Mesenchymal stem cell (in vitro differentiated cells and primary cell): Measurements from ENCODE around the gene SPATA31E1.
"Not testable (repeated sequence)": the region's sequence is repeated elsewhere in the genome, so short reads cannot be mapped to it uniquely, and the experiment has no call there.

Source experiments
- DNase-seq: peaks from one replicate; pipeline ENCODE4 v3.0.0-alpha.2; 2013
- H2AFZ ChIP-seq: one replicate; pipeline ENCODE4 v1.6.1; 2013; ENCODE audit warnings: low read depth, mild to moderate bottlenecking, control low read depth, inconsistent platforms, low read length, moderate library complexity
- H2AK5ac ChIP-seq: 2 replicates; pipeline ENCODE4 v1.6.1; 2013; ENCODE audit warnings: low read length, moderate library complexity, mild to moderate bottlenecking, inconsistent platforms; ENCODE audit not compliant: severe bottlenecking
- H2BK120ac ChIP-seq: one replicate; pipeline ENCODE4 v1.6.1; 2013; ENCODE audit warnings: low read depth, mild to moderate bottlenecking, inconsistent platforms, low read length, moderate library complexity
- H2BK12ac ChIP-seq, 2 experiments: one replicate each; pipeline ENCODE4 v1.6.1; 2013; ENCODE audit warnings: inconsistent platforms in 2 of 2, low read length in 2 of 2, mild to moderate bottlenecking in 2 of 2, moderate library complexity in 2 of 2, control low read depth in 1 of 2
- H2BK15ac ChIP-seq: one replicate; pipeline ENCODE4 v1.6.1; 2013; ENCODE audit warnings: mild to moderate bottlenecking, low read depth, inconsistent platforms; ENCODE audit not compliant: poor library complexity, severe bottlenecking
- H2BK5ac ChIP-seq: 2 replicates; pipeline ENCODE4 v1.6.1; 2013; ENCODE audit warnings: low read depth, mild to moderate bottlenecking, low read length, control low read depth, inconsistent platforms; ENCODE audit not compliant: poor library complexity, severe bottlenecking
- H3K14ac ChIP-seq, 2 experiments: one replicate each; pipeline ENCODE4 v1.6.1; 2013; ENCODE audit warnings: inconsistent platforms in 2 of 2, low read length in 2 of 2, control low read depth in 1 of 2, mild to moderate bottlenecking in 1 of 2, moderate library complexity in 1 of 2
- H3K18ac ChIP-seq, 2 experiments: one replicate each; pipeline ENCODE4 v1.6.1; 2013; ENCODE audit warnings: inconsistent platforms in 2 of 2, low read length in 2 of 2, control low read depth in 1 of 2, low read depth in 1 of 2, mild to moderate bottlenecking in 1 of 2
- H3K23ac ChIP-seq, 2 experiments: one replicate each; pipeline ENCODE4 v1.6.1; 2013; ENCODE audit warnings: inconsistent platforms in 2 of 2, low read length in 2 of 2, mild to moderate bottlenecking in 2 of 2, moderate library complexity in 2 of 2, control low read depth in 1 of 2
- H3K27ac ChIP-seq: 2 replicates; pipeline ENCODE4 v1.5.1; 2013; ENCODE audit warnings: mild to moderate bottlenecking, moderate library complexity, low read length, control low read depth, inconsistent platforms; ENCODE audit not compliant: poor library complexity, severe bottlenecking
- H3K27me3 ChIP-seq, 2 experiments: 2 replicates each; pipeline versions ENCODE4 v1.6.1 to v1.7.0; 2013; ENCODE audit warnings: low read length in 2 of 2, mild to moderate bottlenecking in 2 of 2, moderate library complexity in 2 of 2, control low read depth in 1 of 2, inconsistent platforms in 1 of 2; ENCODE audit not compliant: control insufficient read depth in 1 of 2, insufficient read depth in 1 of 2
- H3K36me3 ChIP-seq, 2 experiments: 2 replicates each; pipeline versions ENCODE4 v1.6.1 to v1.7.0; 2013; ENCODE audit warnings: low read length in 2 of 2, control low read depth in 1 of 2, inconsistent platforms in 1 of 2, low read depth in 1 of 2, mild to moderate bottlenecking in 1 of 2; ENCODE audit not compliant: insufficient read depth in 2 of 2, control insufficient read depth in 1 of 2
- H3K4ac ChIP-seq, 2 experiments: one replicate each; pipeline ENCODE4 v1.6.1; 2013; ENCODE audit warnings: inconsistent platforms in 2 of 2, low read length in 2 of 2, mild to moderate bottlenecking in 2 of 2, moderate library complexity in 2 of 2, control low read depth in 1 of 2, low read depth in 1 of 2
- H3K4me1 ChIP-seq: 2 replicates; pipeline ENCODE4 v1.6.1; 2013; ENCODE audit warnings: low read depth, low read length, control low read depth; ENCODE audit not compliant: control insufficient read depth, insufficient read depth
- H3K4me2 ChIP-seq: 2 replicates; pipeline ENCODE4 v1.6.1; 2013; ENCODE audit warnings: low read length, mild to moderate bottlenecking, inconsistent platforms; ENCODE audit not compliant: poor library complexity, severe bottlenecking
- H3K4me3 ChIP-seq, 2 experiments: 2 replicates each; pipeline versions ENCODE4 v1.5.1 to v1.7.0; 2013; ENCODE audit warnings: low read length in 2 of 2, mild to moderate bottlenecking in 2 of 2, control low read depth in 1 of 2, low read depth in 1 of 2; ENCODE audit not compliant: insufficient read depth in 1 of 2
- H3K79me1 ChIP-seq: replicated peaks from 2 replicates; pipeline ENCODE4 v1.6.1; 2013; ENCODE audit warnings: mild to moderate bottlenecking, control low read depth, low read length, inconsistent platforms; ENCODE audit not compliant: poor library complexity, severe bottlenecking
- H3K9ac ChIP-seq: 2 replicates; pipeline ENCODE4 v1.7.0; 2013; ENCODE audit warnings: mild to moderate bottlenecking, low read length, moderate library complexity
- H3K9me3 ChIP-seq: 2 replicates; pipeline ENCODE4 v1.7.0; 2013; ENCODE audit warnings: mild to moderate bottlenecking, low read length; ENCODE audit not compliant: control insufficient read depth
- H4K8ac ChIP-seq: one replicate; pipeline ENCODE4 v1.6.1; 2013; ENCODE audit warnings: inconsistent platforms, mild to moderate bottlenecking, low read length, moderate library complexity
- H4K91ac ChIP-seq: one replicate; pipeline ENCODE4 v1.6.1; 2013; ENCODE audit warnings: mild to moderate bottlenecking, low read length, inconsistent platforms
- WGBS: methylation state at CpG from one replicate; pipeline ENCODE4 v1.1.7; 2013; ENCODE audit warnings: mixed read lengths; 5-methylcytosine and 5-hydroxymethylcytosine counted together

SPATA31E1 gene

DNA sequence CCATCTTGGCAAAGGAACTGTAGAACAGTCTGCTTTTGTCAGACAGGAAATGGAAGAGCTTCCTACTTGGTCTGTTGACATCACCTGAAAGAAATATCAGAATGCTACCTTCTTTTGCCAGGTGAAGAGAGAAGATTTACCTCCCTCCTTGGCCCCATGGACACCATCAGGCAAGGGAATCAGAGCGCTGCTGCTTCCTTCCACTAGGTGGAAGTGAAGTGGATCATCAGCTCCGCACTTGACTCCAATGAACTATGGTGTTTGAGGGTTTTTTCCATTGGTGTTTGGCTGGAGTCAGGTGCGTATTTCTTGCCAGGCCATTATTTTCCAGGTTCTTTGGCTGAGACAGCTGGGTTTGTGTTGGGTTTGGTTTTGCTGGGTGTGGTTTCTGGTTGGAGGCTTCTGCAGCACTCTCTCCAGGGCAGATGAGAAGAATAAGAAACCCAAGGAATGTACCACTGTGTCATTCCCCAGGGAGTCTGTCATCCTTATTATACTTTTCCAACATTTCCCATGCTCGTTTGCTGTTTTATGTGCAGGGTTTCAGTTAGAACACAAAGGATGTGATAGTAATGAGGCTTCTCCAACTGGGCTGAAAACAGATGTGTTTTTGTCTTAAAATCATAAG is 12.4 kb downstream of the SPATA31E1 start:
- no peak overlapping the region for H2BK5ac ChIP-seq

DNA sequence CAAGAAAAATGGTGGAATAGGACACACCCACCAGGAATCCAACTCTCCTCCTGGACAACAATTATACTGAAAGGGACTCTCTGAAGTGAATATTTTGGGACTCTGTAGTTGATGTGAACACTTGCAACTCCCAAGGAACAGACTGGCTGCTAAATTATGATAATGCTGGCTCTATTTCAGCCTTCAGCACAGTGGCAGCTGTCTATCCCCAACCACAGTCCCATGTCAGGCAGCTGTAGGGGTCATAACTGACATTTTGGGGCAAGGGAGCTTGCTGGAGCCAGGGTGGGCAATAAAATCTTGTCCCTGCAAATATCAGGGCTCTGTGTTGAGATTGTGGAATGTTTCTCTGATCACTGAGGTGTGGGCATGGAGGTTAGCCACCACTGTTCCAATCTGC is 14.2 kb downstream of the SPATA31E1 start:
- DNase-seq = no peak
- Histone ChIP-seq H4K91ac (no peak overlapping the region), H3K36me3 (no peaks in the 10 kb centered on the region), H2BK5ac (no peak overlapping the region), H3K4me3 (no peak overlapping the region), H3K79me1 (no peaks in the 10 kb centered on the region), H3K9me3 (peaks cover 1% of the 10 kb centered on the region), H3K4ac (no peak overlapping the region), H3K27ac (no peak overlapping the region), H2AK5ac (no peak overlapping the region), H2BK120ac (no peak overlapping the region), H2AFZ (no peak overlapping the region), H3K9ac (no peak overlapping the region), H3K4me2 (no peak overlapping the region), H3K18ac (no peak overlapping the region), H3K23ac (no peak overlapping the region), H3K27me3 (no peaks in the 10 kb centered on the region), H3K4me1 (no peaks in the 10 kb centered on the region), H4K8ac (no peak overlapping the region), H3K14ac (no peak overlapping the region), H2BK15ac (no peak overlapping the region), H2BK12ac (no peak overlapping the region)

More for the DNA sequence above, 12.4 kb downstream of the SPATA31E1 start:
- Histone ChIP-seq H2BK15ac (no peak overlapping the region), H3K36me3 (no peaks in the 10 kb centered on the region), H3K23ac (no peak overlapping the region), H3K9me3 (no peaks in the 10 kb centered on the region), H2BK12ac (no peak overlapping the region), H2AFZ (no peak overlapping the region), H2AK5ac (no peak overlapping the region), H3K4ac (no peak overlapping the region), H4K91ac (no peak overlapping the region), H3K4me3 (no peak overlapping the region), H3K79me1 (no peaks in the 10 kb centered on the region), H3K4me2 (no peak overlapping the region), H3K27me3 (no peaks in the 10 kb centered on the region), H3K9ac (no peak overlapping the region), H3K18ac (no peak overlapping the region), H3K14ac (no peak overlapping the region), H2BK120ac (no peak overlapping the region), H3K4me1 (no peaks in the 10 kb centered on the region), H4K8ac (no peak overlapping the region), H3K27ac (no peak overlapping the region)
- DNase-seq = no peak
- WGBS = 92% methylated on average over 3 of the region's 4 CpGs

DNA sequence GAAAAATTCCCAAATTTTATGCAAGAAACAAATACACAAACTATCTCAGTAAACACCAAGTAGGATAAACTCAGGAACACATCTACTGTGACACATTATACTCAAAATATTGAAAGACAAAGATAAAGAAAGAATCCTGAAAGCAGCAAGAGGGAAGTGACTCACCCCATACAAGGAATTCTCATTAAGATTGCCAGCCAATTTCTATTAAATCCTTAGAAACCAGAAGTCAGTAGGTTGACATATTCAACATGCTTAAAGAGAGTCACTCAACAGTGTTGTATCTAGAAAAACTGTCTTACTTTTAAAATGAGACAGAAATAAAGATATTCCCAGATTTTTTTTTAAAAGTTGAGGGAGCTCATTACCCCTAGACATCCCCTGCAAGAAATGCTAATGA is 15.5 kb downstream of the SPATA31E1 start:
- H2BK15ac ChIP-seq = no peak overlapping the region
- H2AFZ ChIP-seq = no peak overlapping the region
- no peak overlapping the region for H3K9ac ChIP-seq
- no peak overlapping the region for H3K14ac ChIP-seq
- H3K27me3 ChIP-seq = no peaks in the 10 kb centered on the region
- H3K79me1 ChIP-seq = no peaks in the 10 kb centered on the region
- no peak overlapping the region for H2BK5ac ChIP-seq
- H3K36me3 ChIP-seq = no peaks in the 10 kb centered on the region
- H2BK120ac ChIP-seq = no peak overlapping the region
- H3K4ac ChIP-seq = no peak overlapping the region
- peak; percentile 27 for DNase-seq
- no peak overlapping the region for H4K8ac ChIP-seq
- H3K23ac ChIP-seq = no peak overlapping the region
- H2BK12ac ChIP-seq = no peak overlapping the region
- H3K4me1 ChIP-seq = no peaks in the 10 kb centered on the region
- H3K4me2 ChIP-seq = no peak overlapping the region
- H3K4me3 ChIP-seq = no peak overlapping the region
- H3K9me3 ChIP-seq = peaks cover 4% of the 10 kb centered on the region
- H2AK5ac ChIP-seq = no peak overlapping the region
- no peak overlapping the region for H3K27ac ChIP-seq
- H4K91ac ChIP-seq = no peak overlapping the region
- no peak overlapping the region for H3K18ac ChIP-seq

DNA sequence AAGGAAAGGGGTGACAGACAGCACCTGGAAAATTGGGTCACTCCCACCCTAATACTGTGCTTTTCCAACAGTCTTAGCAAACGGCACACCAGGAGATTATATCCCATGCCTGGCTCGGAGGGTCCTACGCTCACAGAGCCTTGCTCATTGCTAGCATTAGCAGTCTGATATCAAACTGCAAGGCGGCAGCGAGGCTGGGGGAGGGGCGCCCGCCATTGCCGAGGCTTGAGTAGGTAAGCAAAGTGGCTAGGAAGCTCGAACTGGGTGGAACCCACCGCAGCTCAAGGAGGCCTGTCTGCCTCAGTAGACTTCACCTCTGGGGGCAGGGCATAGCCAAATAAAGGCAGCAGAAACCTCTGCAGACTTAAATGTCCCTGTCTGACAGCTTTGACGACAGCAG is 19.7 kb downstream of the SPATA31E1 start:
- H2BK15ac ChIP-seq, H3K9me3 ChIP-seq, H2BK12ac ChIP-seq, H3K27ac ChIP-seq, H3K18ac ChIP-seq, H2AK5ac ChIP-seq, H3K4me2 ChIP-seq, H3K9ac ChIP-seq, H3K14ac ChIP-seq, H3K23ac ChIP-seq, H4K8ac ChIP-seq, H3K4me1 ChIP-seq, H2BK120ac ChIP-seq, H3K79me1 ChIP-seq, H3K4me3 ChIP-seq, H4K91ac ChIP-seq, H2AFZ ChIP-seq, H3K27me3 ChIP-seq, H3K36me3 ChIP-seq, DNase-seq, H2BK5ac ChIP-seq, H3K4ac ChIP-seq: not testable (repeated sequence)
- 76% methylated on average over 11 of the region's 11 CpGs for WGBS
